ENCODE results near the gene NFIX. TPM values are rescaled to one million over a fixed set of nuclear protein-coding genes. Genes with fewer than 3 reads are reported as not detected.

The NFIX gene
- total RNA-seq, 2 experiments from 2014 or later: 3.0 to 3.3 TPM

DNA sequence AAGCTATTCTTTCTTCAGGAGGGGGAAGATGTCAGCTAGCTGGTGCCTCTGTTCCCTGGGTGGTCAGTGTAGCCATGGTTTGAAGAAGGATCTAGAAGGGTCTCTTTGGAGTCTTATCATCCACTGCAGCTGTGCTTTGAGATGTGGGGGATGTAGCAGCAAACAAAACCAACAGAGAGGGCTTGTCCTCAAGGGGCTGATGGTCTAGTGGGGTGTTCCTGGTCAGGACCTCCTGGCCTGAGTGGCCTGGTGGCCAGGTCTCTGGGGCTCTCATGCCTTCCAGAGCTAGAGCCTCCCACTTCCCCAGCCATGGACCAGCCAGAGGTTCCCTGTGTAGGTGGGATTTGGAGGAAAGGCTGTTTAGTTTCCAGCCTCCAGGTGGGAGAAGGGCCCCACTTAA, 67.0 kb downstream of the NFIX start:
- H3K27me3 ChIP-seq (ENCODE audit: control insufficient read depth in 1 of 2, insufficient read depth in 2 of 2, low read length in 2 of 2): peaks cover 11 to 16% of the 10 kb centered on the region in 2 experiments
- Mint-ChIP-seq H3K36me3 (ENCODE audit: low read depth) (no peaks in the 10 kb centered on the region), H3K4me3 (no peak overlapping the region), H3K27me3 (peaks cover 22% of the 10 kb centered on the region), H3K4me1 (ENCODE audit: low read depth) (peaks cover 8% of the 10 kb centered on the region), H3K27ac (no peak overlapping the region), H3K9me3 (no peaks in the 10 kb centered on the region)
- no peak overlapping the region for H3K4me3 ChIP-seq (ENCODE audit: low read length)
- H3K36me3 ChIP-seq (ENCODE audit: insufficient read depth, low read length): no peaks in the 10 kb centered on the region
- CTCF ChIA-PET: interaction anchor here (1.3 to 2.7 kb wide), 7 partner anchors 8 to 97 kb away, joined by 4 to 41 read pairs (median 9); no protein-coding TSS in a partner anchor
- intact Hi-C loops (cut with DNase I, micrococcal nuclease): no loop called here
- POLR2A ChIA-PET: interaction anchor here (1.9 kb wide), 1 partner anchor 85 kb away, joined by 8 read pairs; no protein-coding TSS in a partner anchor
- H3K27ac ChIP-seq (ENCODE audit: low read depth in 1 of 2, low read length in 2 of 2): no peak overlapping the region
- TF ChIP-seq, protein P1, sequence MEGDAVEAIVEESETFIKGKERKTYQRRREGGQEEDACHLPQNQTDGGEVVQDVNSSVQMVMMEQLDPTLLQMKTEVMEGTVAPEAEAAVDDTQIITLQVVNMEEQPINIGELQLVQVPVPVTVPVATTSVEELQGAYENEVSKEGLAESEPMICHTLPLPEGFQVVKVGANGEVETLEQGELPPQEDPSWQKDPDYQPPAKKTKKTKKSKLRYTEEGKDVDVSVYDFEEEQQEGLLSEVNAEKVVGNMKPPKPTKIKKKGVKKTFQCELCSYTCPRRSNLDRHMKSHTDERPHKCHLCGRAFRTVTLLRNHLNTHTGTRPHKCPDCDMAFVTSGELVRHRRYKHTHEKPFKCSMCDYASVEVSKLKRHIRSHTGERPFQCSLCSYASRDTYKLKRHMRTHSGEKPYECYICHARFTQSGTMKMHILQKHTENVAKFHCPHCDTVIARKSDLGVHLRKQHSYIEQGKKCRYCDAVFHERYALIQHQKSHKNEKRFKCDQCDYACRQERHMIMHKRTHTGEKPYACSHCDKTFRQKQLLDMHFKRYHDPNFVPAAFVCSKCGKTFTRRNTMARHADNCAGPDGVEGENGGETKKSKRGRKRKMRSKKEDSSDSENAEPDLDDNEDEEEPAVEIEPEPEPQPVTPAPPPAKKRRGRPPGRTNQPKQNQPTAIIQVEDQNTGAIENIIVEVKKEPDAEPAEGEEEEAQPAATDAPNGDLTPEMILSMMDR (IDR thresholded peaks at IDR 0.05): no peak
- no peak for DNase-seq
- ATAC-seq (ENCODE audit: poor library complexity): no peak
- no peaks in the 10 kb centered on the region for H3K9me3 ChIP-seq (ENCODE audit: control insufficient read depth in 1 of 2, insufficient read depth in 1 of 2, low read length in 2 of 2)
- H3K4me1 ChIP-seq (ENCODE audit: insufficient read depth, low read length): peaks cover 16% of the 10 kb centered on the region

- Mint-ChIP-seq H3K27ac (no peak overlapping the region), H3K9me3 (no peaks in the 10 kb centered on the region), H3K4me3 (no peak overlapping the region), H3K27me3 (peaks cover 22% of the 10 kb centered on the region), H3K4me1 (ENCODE audit: low read depth) (peaks cover 8% of the 10 kb centered on the region), H3K36me3 (ENCODE audit: low read depth) (no peaks in the 10 kb centered on the region)
- Histone ChIP-seq H3K9me3 (ENCODE audit: control insufficient read depth in 1 of 2, insufficient read depth in 1 of 2, low read length in 2 of 2) (no peaks in the 10 kb centered on the region), H3K27ac (ENCODE audit: low read depth in 1 of 2, low read length in 2 of 2) (no peak overlapping the region), H3K4me1 (ENCODE audit: insufficient read depth, low read length) (peaks cover 16% of the 10 kb centered on the region), H3K36me3 (ENCODE audit: insufficient read depth, low read length) (no peaks in the 10 kb centered on the region), H3K27me3 (ENCODE audit: control insufficient read depth in 1 of 2, insufficient read depth in 2 of 2, low read length in 2 of 2) (peaks cover 11 to 16% of the 10 kb centered on the region in 2 experiments), H3K4me3 (ENCODE audit: low read length) (no peak overlapping the region)
- ChIA-PET POLR2A (no interaction called here), CTCF (interaction anchor here (1.0 kb wide), 1 partner anchor 86 kb away, joined by 3 read pairs; no protein-coding TSS in a partner anchor)
- no peak for ATAC-seq (ENCODE audit: poor library complexity)
- intact Hi-C loops (cut with DNase I, micrococcal nuclease): no loop called here
- TF ChIP-seq, protein P1 (IDR thresholded peaks at IDR 0.05): no peak
- DNase-seq: no peak
Observed at GRCh38 chr19:13063461-13064091, 68.3 kb downstream of the NFIX start.

- Mint-ChIP-seq H3K4me3 (no peak overlapping the region), H3K36me3 (ENCODE audit: low read depth) (no peaks in the 10 kb centered on the region), H3K9me3 (no peaks in the 10 kb centered on the region), H3K4me1 (ENCODE audit: low read depth) (peaks cover 8% of the 10 kb centered on the region), H3K27ac (no peak overlapping the region), H3K27me3 (peaks cover 22% of the 10 kb centered on the region)
- CTCF ChIA-PET: interaction anchor here (1.0 kb wide), 1 partner anchor 86 kb away, joined by 3 read pairs; no protein-coding TSS in a partner anchor
- Histone ChIP-seq H3K27me3 (ENCODE audit: control insufficient read depth in 1 of 2, insufficient read depth in 2 of 2, low read length in 2 of 2) (peaks cover 11 to 17% of the 10 kb centered on the region in 2 experiments), H3K27ac (ENCODE audit: low read depth in 1 of 2, low read length in 2 of 2) (no peak overlapping the region), H3K36me3 (ENCODE audit: insufficient read depth, low read length) (no peaks in the 10 kb centered on the region), H3K4me3 (ENCODE audit: low read length) (no peak overlapping the region), H3K4me1 (ENCODE audit: insufficient read depth, low read length) (peaks cover 16% of the 10 kb centered on the region), H3K9me3 (ENCODE audit: control insufficient read depth in 1 of 2, insufficient read depth in 1 of 2, low read length in 2 of 2) (no peaks in the 10 kb centered on the region)
- POLR2A ChIA-PET: no interaction called here
- DNase-seq (no peak), ATAC-seq (ENCODE audit: poor library complexity) (no peak)
- intact Hi-C loops (cut with DNase I, micrococcal nuclease): no loop called here
- TF ChIP-seq, protein P1 (IDR thresholded peaks at IDR 0.05): no peak
Observed at GRCh38 chr19:13064092-13064489, 68.8 kb downstream of the NFIX start.
